GM19035 (cell line): ENCODE results near the gene ERBB3.
A peak's percentile ranks its signal among the peaks of the same experiment; 100 is the strongest.

ENCODE experiments used
- ATAC-seq: cut with Tn5 transposase; IDR thresholded peaks from one replicate; pipeline ENCODE4 v1.9.1; 2021; ENCODE audit not compliant: unreplicated experiment

ERBB3 gene

GRCh38 chr12:56129942-56130495 lies 50.1 kb downstream of the ERBB3 start:
- ATAC-seq, result no peak

- no peak for ATAC-seq
Measured at GRCh38 chr12:56130876-56131275, 50.9 kb downstream of the ERBB3 start.

- ATAC-seq, result no peak
Measured at GRCh38 chr12:56134897-56135296, 54.9 kb downstream of the ERBB3 start.

GRCh38 chr12:56137853-56138571 lies 58.0 kb downstream of the ERBB3 start:
- no peak for ATAC-seq

GRCh38 chr12:56141946-56142784 lies 62.2 kb downstream of the ERBB3 start:
- no peak for ATAC-seq

- no peak for ATAC-seq
Measured at GRCh38 chr12:56143217-56143616, 63.3 kb downstream of the ERBB3 start.

- no peak for ATAC-seq
Measured at GRCh38 chr12:56143870-56144269, 63.9 kb downstream of the ERBB3 start.

- no peak for ATAC-seq
Measured at GRCh38 chr12:56145217-56145616, 65.3 kb downstream of the ERBB3 start.

GRCh38 chr12:56146492-56147460 lies 66.8 kb downstream of the ERBB3 start:
- ATAC-seq, result no peak

- no peak for ATAC-seq
Measured at GRCh38 chr12:56150563-56150962, 70.6 kb downstream of the ERBB3 start.

- ATAC-seq, result peak; percentile 51
Measured at GRCh38 chr12:56151672-56152131, 71.7 kb downstream of the ERBB3 start.

GRCh38 chr12:56152132-56152755 lies 72.3 kb downstream of the ERBB3 start, which contains the start of gene MYL6B:
MYL6B (plus strand) TSS chr12:56152587; CDS start chr12:56153919, 1,332 bp downstream.
- peak; percentile 92 for ATAC-seq
